Kidney capillary endothelial cell (primary cell): ENCODE measurements around the gene CAMK2G.

Experiments
- DNase-seq: peaks from one replicate; pipeline ENCODE4 v3.0.0-alpha.2; 2018; ENCODE audit warnings: low spot score

CAMK2G gene

GRCh38 chr10:73879296-73880173, 5.2 kb upstream of the CAMK2G start:
- peak; percentile 86 for DNase-seq

- no peak for DNase-seq
These were observed 4.0 kb upstream of the CAMK2G start for GRCh38 chr10:73878365-73878764.

GRCh38 chr10:73877533-73878160, 3.3 kb upstream of the CAMK2G start:
- DNase-seq = no peak

- DNase-seq = no peak
These were observed 2.6 kb upstream of the CAMK2G start for GRCh38 chr10:73876971-73877370.

- no peak for DNase-seq
These were observed 2.2 kb upstream of the CAMK2G start for GRCh38 chr10:73876566-73876965.

GRCh38 chr10:73876157-73876556, 1.8 kb upstream of the CAMK2G start:
- no peak for DNase-seq

GRCh38 chr10:73875139-73875475, 752 bp upstream of the CAMK2G start:
- no peak for DNase-seq

GRCh38 chr10:73873838-73874215, 528 bp downstream of the CAMK2G start:
- no peak for DNase-seq

- DNase-seq = no peak
These were observed 1.1 kb downstream of the CAMK2G start for GRCh38 chr10:73873142-73873837.

- DNase-seq = no peak
These were observed 2.1 kb downstream of the CAMK2G start for GRCh38 chr10:73872190-73872710.

- no peak for DNase-seq
These were observed 2.8 kb downstream of the CAMK2G start for GRCh38 chr10:73871295-73872189.

- no peak for DNase-seq
These were observed 5.6 kb downstream of the CAMK2G start for GRCh38 chr10:73868655-73869195.

- DNase-seq = no peak
These were observed 6.3 kb downstream of the CAMK2G start for GRCh38 chr10:73867871-73868631.

- DNase-seq = no peak
These were observed 7.1 kb downstream of the CAMK2G start for GRCh38 chr10:73867126-73867807.

GRCh38 chr10:73866621-73867020, 7.7 kb downstream of the CAMK2G start:
- DNase-seq = no peak

GRCh38 chr10:73865459-73866442, 8.6 kb downstream of the CAMK2G start:
- DNase-seq = no peak

- no peak for DNase-seq
These were observed 9.3 kb downstream of the CAMK2G start for GRCh38 chr10:73865107-73865458.

- no peak for DNase-seq
These were observed 10.1 kb downstream of the CAMK2G start for GRCh38 chr10:73864229-73864628.
